ENCODE measurements around the gene RTF1.

The RTF1 gene

DNA sequence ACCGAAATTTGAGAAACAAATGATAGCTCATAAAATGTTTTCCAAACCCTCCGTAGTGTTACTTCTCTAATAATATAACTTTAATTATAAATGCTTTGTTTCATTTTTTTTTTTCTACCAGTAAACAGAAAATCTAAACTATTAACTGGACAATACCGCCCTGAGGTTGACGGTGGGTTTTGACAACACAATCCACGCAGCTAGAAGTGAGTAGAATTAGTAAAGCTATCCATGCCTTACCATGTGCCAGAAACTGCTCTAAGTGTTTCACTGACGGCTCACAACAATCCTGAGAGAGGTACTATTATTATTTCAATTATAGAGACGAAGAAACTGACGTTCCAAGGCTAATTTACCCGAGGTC is 15.0 kb upstream of the RTF1 start:
- ChIA-PET CTCF (interaction anchor here (0.7 kb wide), 2 partner anchors 16 to 18 kb away, joined by 3 to 4 read pairs; no protein-coding TSS in a partner anchor), POLR2A (interaction anchor here (0.5 to 0.9 kb wide), 2 partner anchors 119 to 170 kb away, joined by 3 read pairs; no protein-coding TSS in a partner anchor)
- TF ChIP-seq YY2 (tag by site-specific recombination; IDR thresholded peaks at IDR 0.05) (no peak), ZNF529 (tag by site-specific recombination; IDR thresholded peaks at IDR 0.05; ENCODE audit: insufficient replicate concordance) (no peak), SP2 (tag by site-specific recombination; IDR thresholded peaks at IDR 0.05) (no peak)
- peaks cover 0 to under 1% of the 10 kb centered on the region in 2 experiments; a peak in 1 of 3 replicates for H3K36me3 ChIP-seq (ENCODE audit: control insufficient read depth in 2 of 2, insufficient read depth in 1 of 2, low read length in 2 of 2)
- peak overlapping the region; percentile 62 for H3K27ac ChIP-seq (ENCODE audit: extremely low read depth, low read depth, low read length)
- peak overlapping the region; percentile 64 for H3K4me3 ChIP-seq (ENCODE audit: low read depth, low read length)
- no peaks in the 10 kb centered on the region for H3K4me1 ChIP-seq (ENCODE audit: control insufficient read depth, insufficient read depth, low read length)
- H3K9me3 ChIP-seq (ENCODE audit: control insufficient read depth, insufficient read depth, low read depth, low read length): no peaks in the 10 kb centered on the region

DNA sequence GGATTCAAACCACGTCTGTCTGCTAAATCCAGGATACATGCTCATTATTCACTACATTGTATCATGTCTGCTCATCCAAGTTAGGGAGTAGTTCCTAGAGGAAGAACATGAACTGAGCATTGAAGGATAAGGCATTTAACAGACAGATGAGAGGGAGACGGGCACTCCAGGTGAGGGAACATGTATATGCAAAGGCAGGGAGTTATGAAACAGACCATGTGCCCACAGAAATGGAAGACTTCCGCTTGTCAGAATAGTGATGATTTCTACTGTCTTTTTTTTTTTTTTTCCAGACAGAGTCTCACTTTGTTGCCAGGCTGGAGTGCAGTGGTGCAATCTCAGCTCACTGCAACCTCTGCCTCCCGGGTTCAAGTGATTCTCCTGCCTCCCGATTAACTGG is 9.6 kb upstream of the RTF1 start:
- ChIA-PET POLR2A (interaction anchor here (1.0 kb wide), 1 partner anchor 11 kb away, joined by 3 read pairs; no protein-coding TSS in a partner anchor), CTCF (no interaction called here)

DNA sequence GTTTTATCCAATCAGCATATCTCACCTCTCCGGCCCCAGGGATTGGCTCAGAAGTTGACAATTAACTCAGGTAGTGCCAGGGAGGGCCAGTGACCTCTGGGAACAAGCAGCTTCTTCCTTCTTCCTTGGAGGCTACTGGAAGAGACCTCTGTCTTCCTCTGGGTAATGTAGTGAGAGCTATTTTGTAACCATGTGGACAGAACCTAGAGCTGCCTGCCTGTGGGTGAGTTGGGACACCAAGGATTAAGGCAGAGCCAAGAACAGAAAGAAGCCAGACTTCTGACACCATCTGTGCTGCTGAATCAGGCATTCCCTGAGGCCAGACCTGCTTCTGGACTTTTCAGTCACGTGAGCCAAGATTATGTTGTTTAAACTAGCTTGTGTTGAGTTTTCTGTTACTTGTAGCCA is 8.7 kb upstream of the RTF1 start:
- Histone ChIP-seq H3K27ac (ENCODE audit: extremely low read depth, low read depth, low read length) (no peak overlapping the region), H3K9me3 (ENCODE audit: control insufficient read depth, insufficient read depth, low read depth, low read length) (no peaks in the 10 kb centered on the region), H3K4me3 (ENCODE audit: low read depth, low read length) (no peak overlapping the region), H3K36me3 (ENCODE audit: control insufficient read depth in 2 of 2, insufficient read depth in 1 of 2, low read length in 2 of 2) (no peaks in the 10 kb centered on the region), H3K4me1 (ENCODE audit: control insufficient read depth, insufficient read depth, low read length) (no peaks in the 10 kb centered on the region)
- CTCF ChIA-PET: no interaction called here
- peak; percentile 62 for TF ChIP-seq ZNF335 (tag by site-specific recombination; conservative IDR thresholded peaks at IDR 0.05)
- TF ChIP-seq ZXDB (tag by site-specific recombination; IDR thresholded peaks at IDR 0.05): no peak
- POLR2A ChIA-PET: interaction anchor here (0.6 kb wide), 1 partner anchor 77 kb away, joined by 4 read pairs; no protein-coding TSS in a partner anchor

More for the DNA sequence above, 9.6 kb upstream of the RTF1 start:
- no peak overlapping the region for H3K27ac ChIP-seq (ENCODE audit: extremely low read depth, low read depth, low read length)
- no peaks in the 10 kb centered on the region for H3K36me3 ChIP-seq (ENCODE audit: control insufficient read depth in 2 of 2, insufficient read depth in 1 of 2, low read length in 2 of 2)
- H3K4me3 ChIP-seq (ENCODE audit: low read depth, low read length): no peak overlapping the region
- no peaks in the 10 kb centered on the region for H3K9me3 ChIP-seq (ENCODE audit: control insufficient read depth, insufficient read depth, low read depth, low read length)
- no peaks in the 10 kb centered on the region for H3K4me1 ChIP-seq (ENCODE audit: control insufficient read depth, insufficient read depth, low read length)
- TF ChIP-seq ZNF169 (tag by site-specific recombination; IDR thresholded peaks at IDR 0.05): no peak
- TF ChIP-seq, protein P1, sequence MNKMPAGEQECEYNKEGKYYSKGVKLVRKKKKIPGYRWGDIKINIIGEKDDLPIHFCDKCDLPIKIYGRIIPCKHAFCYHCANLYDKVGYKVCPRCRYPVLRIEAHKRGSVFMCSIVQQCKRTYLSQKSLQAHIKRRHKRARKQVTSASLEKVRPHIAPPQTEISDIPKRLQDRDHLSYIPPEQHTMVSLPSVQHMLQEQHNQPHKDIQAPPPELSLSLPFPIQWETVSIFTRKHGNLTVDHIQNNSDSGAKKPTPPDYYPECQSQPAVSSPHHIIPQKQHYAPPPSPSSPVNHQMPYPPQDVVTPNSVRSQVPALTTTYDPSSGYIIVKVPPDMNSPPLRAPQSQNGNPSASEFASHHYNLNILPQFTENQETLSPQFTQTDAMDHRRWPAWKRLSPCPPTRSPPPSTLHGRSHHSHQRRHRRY (tag by site-specific recombination; IDR thresholded peaks at IDR 0.05): no peak
- no peak for TF ChIP-seq ZNF658 (tag by site-specific recombination; IDR thresholded peaks at IDR 0.05)

DNA sequence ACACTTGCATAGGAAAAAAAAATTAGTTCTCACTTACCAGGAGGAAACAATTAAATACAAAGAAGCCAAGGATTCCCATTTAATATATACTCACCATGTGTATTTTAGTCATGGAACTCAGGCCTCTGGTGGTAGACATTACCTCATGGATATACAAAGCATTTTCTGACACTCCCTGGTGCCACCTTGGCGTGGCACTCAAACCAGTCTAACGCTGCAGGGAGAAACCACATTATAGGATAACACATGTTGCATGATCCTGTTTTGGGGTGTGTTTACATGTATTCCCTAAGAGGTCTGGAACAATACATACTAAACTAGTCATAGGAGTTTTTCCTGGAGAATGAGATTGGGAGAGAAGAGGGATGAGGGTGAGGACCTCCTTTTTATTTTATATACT is 5.9 kb upstream of the RTF1 start:
- TF ChIP-seq MZF1 (tag by site-specific recombination; IDR thresholded peaks at IDR 0.05; ENCODE audit: borderline replicate concordance): no peak
- no peak for TF ChIP-seq ZNF843 (tag by site-specific recombination; IDR thresholded peaks at IDR 0.05)
- TF ChIP-seq ZNF433 (tag by site-specific recombination; IDR thresholded peaks at IDR 0.05; ENCODE audit: low read depth): no peak
- TF ChIP-seq ZNF558 (tag by site-specific recombination; IDR thresholded peaks at IDR 0.05): no peak
- no peak for TF ChIP-seq ZNF664 (tag by site-specific recombination; IDR thresholded peaks at IDR 0.05)
- CTCF ChIA-PET: interaction anchor here (0.6 kb wide), 1 partner anchor 1882 kb away, joined by 3 read pairs; no protein-coding TSS in a partner anchor
- Histone ChIP-seq H3K36me3 (ENCODE audit: control insufficient read depth in 2 of 2, insufficient read depth in 1 of 2, low read length in 2 of 2) (no peaks in the 10 kb centered on the region), H3K4me3 (ENCODE audit: low read depth, low read length) (no peak overlapping the region), H3K4me1 (ENCODE audit: control insufficient read depth, insufficient read depth, low read length) (no peaks in the 10 kb centered on the region), H3K9me3 (ENCODE audit: control insufficient read depth, insufficient read depth, low read depth, low read length) (no peaks in the 10 kb centered on the region), H3K27ac (ENCODE audit: extremely low read depth, low read depth, low read length) (no peak overlapping the region)
- POLR2A ChIA-PET: interaction anchor here (0.6 kb wide), 1 partner anchor 133 kb away, joined by 7 read pairs; no protein-coding TSS in a partner anchor

DNA sequence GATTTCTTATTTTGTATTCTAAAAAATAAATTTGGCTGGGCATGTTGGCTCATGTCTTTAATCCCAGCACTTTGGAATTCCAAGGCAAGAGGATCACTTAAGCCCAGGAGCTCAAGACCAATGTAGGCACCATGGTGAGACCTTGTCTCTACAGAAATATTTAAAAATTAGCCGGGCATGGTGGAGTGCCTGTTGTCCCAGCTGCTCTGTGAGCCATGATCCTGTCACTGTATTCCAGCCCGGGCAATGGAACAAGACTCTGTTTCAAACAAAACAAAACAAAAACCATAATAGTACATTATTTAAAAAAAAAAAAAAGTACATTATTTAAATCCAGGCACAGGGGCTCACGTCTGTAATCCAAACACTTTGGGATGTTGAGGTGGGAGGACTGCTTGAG is 5.5 kb upstream of the RTF1 start:
- H3K4me1 ChIP-seq (ENCODE audit: control insufficient read depth, insufficient read depth, low read length): no peaks in the 10 kb centered on the region
- no peak for TF ChIP-seq ZNF610 (tag by site-specific recombination; IDR thresholded peaks at IDR 0.05; ENCODE audit: borderline replicate concordance)
- peak; percentile 87 for TF ChIP-seq ZNF664 (tag by site-specific recombination; IDR thresholded peaks at IDR 0.05)
- no peak for TF ChIP-seq ZNF202 (tag by site-specific recombination; IDR thresholded peaks at IDR 0.05; ENCODE audit: borderline replicate concordance)
- no peak for TF ChIP-seq ZFHX2 (tag by site-specific recombination; conservative IDR thresholded peaks at IDR 0.05)
- no peak for TF ChIP-seq ZNF521 (tag by site-specific recombination; IDR thresholded peaks at IDR 0.05)
- no peak for TF ChIP-seq ZBTB21 (tag by site-specific recombination; IDR thresholded peaks at IDR 0.05)
- ChIA-PET CTCF (no interaction called here), POLR2A (no interaction called here)
- H3K4me3 ChIP-seq (ENCODE audit: low read depth, low read length): no peak overlapping the region
- H3K36me3 ChIP-seq (ENCODE audit: control insufficient read depth in 2 of 2, insufficient read depth in 1 of 2, low read length in 2 of 2): no peaks in the 10 kb centered on the region
- no peaks in the 10 kb centered on the region for H3K9me3 ChIP-seq (ENCODE audit: control insufficient read depth, insufficient read depth, low read depth, low read length)
- H3K27ac ChIP-seq (ENCODE audit: extremely low read depth, low read depth, low read length): no peak overlapping the region

All from HEK293 (cell line).